NCI-H526 (cell line): ENCODE data around the gene CCDC106.

ENCODE experiments used
- DNase-seq, 2 experiments: peaks; one replicate each; lab custom pipeline; 2025; lab: John Stamatoyannopoulos, UW

CCDC106 gene

GRCh38 chr19:55635856-55636440, 12.1 kb upstream of the CCDC106 start:
- DNase-seq = no peak

- DNase-seq = no peak
Measured at GRCh38 chr19:55636723-55637122, 11.3 kb upstream of the CCDC106 start.

- no peak for DNase-seq
Measured at GRCh38 chr19:55637534-55637933, 10.5 kb upstream of the CCDC106 start.

- peak; percentile 42 to 52 for DNase-seq
Measured at GRCh38 chr19:55638864-55639359, 9.1 kb upstream of the CCDC106 start.

GRCh38 chr19:55640043-55640576, 7.9 kb upstream of the CCDC106 start:
- peak; percentile 76 to 96 for DNase-seq

GRCh38 chr19:55640577-55641425, 7.2 kb upstream of the CCDC106 start, which contains the start of gene ZNF580:
TSS of gene ZNF580 (plus strand) at chr19:55641002. CDS start at chr19:55642509, 1,507 bp downstream.
- DNase-seq = peak; percentile 79 to 86

- DNase-seq = peak; percentile 20 to 63
Measured at GRCh38 chr19:55641426-55642152, 6.4 kb upstream of the CCDC106 start.

GRCh38 chr19:55642153-55643002, 5.6 kb upstream of the CCDC106 start:
- peak in 1 of 2 experiments; percentile 50 for DNase-seq

- DNase-seq = peak; percentile 67 to 90
Measured at GRCh38 chr19:55643003-55643886, 4.8 kb upstream of the CCDC106 start, which contains the start of gene ZNF581. TSS of gene ZNF581 (plus strand) at chr19:55643649. CDS start at chr19:55644572, 923 bp downstream.

- no peak for DNase-seq
Measured at GRCh38 chr19:55643887-55644176, 4.2 kb upstream of the CCDC106 start.

- DNase-seq = no peak
Measured at GRCh38 chr19:55644191-55644833, 3.7 kb upstream of the CCDC106 start.

GRCh38 chr19:55644842-55645511, 3.0 kb upstream of the CCDC106 start:
- no peak for DNase-seq

GRCh38 chr19:55645512-55645881, 2.5 kb upstream of the CCDC106 start:
- no peak for DNase-seq

- DNase-seq = peak in 1 of 2 experiments; percentile 53
Measured at GRCh38 chr19:55646889-55647731, 902 bp upstream of the CCDC106 start.

GRCh38 chr19:55648585-55649267, 714 bp downstream of the CCDC106 start:
- peak in 1 of 2 experiments; percentile 62 for DNase-seq

GRCh38 chr19:55649268-55650125, 1.5 kb downstream of the CCDC106 start:
- no peak for DNase-seq

GRCh38 chr19:55650126-55650557, 2.1 kb downstream of the CCDC106 start:
- no peak for DNase-seq
